ENCODE data around the gene IQCH.

The IQCH gene

GRCh38 chr15:67508407-67508806, 253.8 kb downstream of the IQCH start:
- DNase-seq: no peak

DNA sequence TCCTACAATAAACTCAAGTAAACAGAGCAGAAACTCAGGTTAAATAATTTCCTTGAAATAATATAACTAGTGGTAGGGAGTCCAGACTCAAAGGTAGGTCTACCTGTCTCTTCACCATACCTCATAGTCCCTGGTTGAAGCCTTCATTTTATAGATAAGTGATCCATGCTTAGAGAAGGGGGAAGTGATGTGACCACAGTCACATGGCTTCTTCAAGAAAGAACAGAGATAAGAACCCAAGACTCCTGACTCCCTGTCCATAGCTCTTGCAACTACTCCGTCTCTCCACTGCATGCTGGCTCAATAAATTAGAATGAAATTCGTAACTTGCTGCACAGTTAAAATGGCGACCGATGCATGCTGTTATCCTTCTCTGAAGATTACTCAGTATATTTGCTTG, 255.3 kb downstream of the IQCH start:
- no peak for DNase-seq

- no peak for DNase-seq
Measured at GRCh38 chr15:67510597-67511190, 256.1 kb downstream of the IQCH start.

DNA sequence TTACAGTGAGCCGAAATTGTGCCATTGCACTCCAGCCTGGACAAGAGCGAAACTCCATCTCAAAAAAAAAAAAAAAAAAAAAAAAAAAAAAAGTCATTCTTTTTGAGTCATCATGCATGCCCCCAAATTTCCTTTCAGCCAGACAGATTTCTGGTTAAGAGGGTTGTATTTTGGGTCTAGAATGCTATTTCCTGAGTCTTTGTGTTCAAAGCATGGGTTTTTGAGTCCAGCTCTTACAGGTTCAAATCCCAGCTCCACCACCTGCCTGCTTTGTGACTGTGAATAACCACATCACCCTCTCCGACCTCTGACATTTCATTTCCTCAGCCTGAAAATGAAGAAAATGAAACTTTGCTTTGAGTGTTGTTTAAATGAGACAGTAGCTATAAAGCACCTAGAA, 257.0 kb downstream of the IQCH start:
- DNase-seq: no peak

- DNase-seq: no peak
Measured at GRCh38 chr15:67512140-67512539, 257.6 kb downstream of the IQCH start.

DNA sequence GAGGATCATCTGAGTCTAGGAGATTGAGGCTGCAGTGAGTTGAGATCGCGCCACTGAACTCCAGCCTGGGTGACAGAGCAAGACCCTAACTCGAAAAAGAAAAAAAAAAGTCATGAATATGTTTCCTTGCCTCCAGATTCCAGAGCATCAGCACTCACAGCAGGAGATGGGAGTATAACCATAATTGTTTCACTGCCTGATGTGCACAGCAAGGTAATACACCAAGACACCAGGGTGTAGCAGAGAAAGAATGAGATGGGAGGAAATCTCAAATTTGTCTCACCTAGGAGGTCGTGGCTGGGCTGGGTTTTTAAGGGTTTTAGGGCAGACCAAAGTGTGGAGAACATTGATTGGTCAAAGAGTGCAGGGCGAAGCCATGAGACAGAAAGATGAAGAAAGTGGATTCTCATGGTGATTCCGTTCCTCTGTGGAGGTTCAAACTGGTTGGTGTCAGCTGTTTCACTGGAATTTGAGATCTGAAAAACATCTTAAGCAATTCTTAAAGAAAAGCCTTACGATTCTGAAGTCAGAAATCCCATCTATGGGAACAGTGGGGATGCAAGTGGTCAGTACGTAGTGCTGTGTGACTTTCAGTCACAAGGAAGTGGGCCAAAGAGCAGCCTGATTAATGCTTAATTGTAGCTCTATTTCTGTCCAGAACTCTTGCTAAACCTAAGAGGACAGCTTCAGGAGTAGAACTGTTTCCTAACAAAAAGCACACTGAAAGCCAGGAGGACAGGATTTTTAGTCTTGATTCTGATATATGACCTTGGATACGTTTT, 258.5 kb downstream of the IQCH start:
- DNase-seq: no peak

GRCh38 chr15:67515090-67515489, 260.5 kb downstream of the IQCH start:
- no peak for DNase-seq

- no peak for DNase-seq
Measured at GRCh38 chr15:67515557-67515956, 261.0 kb downstream of the IQCH start.

- no peak for DNase-seq
Measured at GRCh38 chr15:67520321-67521028, 265.9 kb downstream of the IQCH start.

GRCh38 chr15:67521029-67521782, 266.6 kb downstream of the IQCH start, which contains the start of gene C15orf61:
Gene C15orf61, plus strand, starts transcription at chr15:67521131. Its CDS starts 118 bp downstream, at chr15:67521249.
- DNase-seq: peak; percentile 88

DNA sequence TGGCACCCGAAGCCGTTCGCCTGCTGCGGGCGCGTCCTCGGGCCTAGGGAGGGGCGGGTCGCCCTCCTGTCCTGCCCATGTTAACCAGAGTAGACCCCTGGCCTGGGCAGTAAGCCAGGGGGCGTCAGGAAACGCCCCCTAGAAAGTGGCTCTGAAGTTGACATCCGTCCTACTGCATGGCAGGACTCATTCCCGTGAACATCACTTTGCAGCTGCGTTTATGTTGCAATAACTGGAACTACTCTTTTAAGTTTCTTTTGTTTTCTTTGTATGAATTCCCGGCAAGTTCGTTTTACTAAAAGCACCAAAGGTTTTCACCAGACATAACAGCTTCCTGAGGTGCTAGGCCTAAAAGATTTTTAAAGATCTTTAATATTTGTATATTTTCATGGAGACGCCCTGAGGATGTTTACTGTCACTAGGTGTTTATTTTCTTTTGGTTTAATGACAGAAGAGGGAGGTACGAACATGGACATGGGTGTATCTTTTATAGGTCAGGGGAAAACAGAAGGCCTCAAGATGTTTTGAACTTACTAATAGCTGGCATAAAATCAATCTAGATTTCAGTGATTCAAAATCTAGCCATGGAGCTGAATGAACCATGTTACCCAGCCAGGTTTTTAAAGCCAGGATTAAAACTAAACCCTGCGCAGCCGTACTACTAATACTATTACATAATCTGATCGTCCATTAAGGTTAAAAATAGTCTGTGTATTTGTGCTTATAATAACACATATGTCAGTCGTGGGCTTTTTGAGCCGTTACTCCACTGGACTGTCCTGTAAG, 267.4 kb downstream of the IQCH start:
- DNase-seq: no peak

- no peak for DNase-seq
Measured at GRCh38 chr15:67523330-67523729, 268.7 kb downstream of the IQCH start.

DNA sequence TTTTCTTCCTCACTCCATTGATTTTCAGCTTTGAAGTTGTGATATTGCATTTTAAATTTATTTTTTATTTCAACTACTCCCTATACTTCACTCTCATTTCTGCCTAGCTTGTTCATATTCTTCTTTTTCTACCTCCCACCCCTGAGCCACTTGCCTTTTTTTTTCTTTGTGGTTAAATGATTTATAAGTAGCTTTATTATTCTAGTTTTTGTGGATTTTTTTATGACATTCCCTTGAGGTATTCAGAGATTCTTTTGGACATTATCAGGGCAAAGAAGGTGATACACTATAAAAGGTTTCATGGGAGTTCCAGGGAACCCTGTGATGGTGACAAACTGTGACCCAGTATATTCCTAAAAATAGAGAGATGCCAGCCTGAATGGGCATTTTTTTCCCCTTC, 269.6 kb downstream of the IQCH start:
- DNase-seq: no peak

DNA sequence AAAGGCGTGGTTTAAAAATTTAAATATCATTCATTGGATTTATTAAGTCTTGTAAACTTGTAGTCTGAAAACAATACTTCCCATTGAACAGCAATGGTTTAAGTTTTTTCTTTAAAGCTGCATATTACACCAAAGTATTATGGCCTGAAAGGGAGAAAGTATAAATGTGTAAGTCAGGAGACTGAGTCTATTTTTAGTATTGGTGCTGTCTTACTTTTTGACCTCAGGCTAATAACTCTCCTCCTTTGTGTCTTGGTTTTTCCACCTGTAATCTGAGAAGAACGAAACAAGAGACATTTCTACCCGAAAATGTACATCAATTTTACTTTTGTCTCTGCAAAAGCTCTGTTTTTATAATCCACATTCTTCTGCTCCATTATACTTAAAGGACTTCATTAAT, 273.9 kb downstream of the IQCH start:
- DNase-seq: no peak

DNA sequence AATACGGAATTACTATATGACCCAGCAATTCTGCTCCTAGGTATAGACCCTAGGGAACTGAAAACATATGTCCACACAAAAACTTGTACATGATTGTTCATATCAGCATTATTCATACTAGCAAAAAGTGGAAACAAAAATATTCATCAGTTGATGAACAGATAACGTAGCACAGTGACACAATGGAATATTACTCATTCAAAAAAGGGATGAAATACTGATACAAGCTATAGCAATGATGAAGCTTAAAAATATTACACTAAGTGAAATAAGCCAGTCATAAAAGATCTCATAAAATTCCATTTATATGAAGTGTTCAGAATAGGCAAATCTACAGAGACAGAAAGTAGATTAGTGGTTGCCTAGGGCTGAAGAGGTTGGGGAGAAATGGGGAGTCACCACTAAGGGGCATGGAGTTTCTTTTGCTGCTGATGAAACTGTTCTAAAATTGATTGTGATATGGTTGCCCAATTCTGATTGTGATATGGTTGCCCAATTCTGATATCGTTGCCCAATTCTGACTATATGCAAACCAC, 276.9 kb downstream of the IQCH start:
- DNase-seq: no peak

DNA sequence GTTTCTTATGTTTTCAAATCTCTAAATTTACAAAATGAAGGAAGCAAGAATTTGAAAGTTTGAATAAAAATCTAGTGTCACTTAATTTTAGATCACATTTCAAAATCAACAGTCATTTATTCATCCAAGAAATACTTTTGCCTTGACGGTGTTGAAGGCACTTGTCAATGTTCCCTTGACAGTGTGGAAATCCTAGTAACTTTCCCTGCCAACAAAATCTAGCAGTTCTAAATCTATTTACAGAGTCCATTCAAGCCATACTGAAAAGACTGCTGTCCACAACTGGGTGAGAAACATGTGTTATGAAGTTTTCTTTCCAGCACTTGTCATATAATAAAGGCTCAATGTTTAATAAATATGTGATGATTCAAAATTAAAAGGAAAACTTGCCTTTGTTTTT, 279.3 kb downstream of the IQCH start:
- DNase-seq: no peak

- no peak for DNase-seq
Measured at GRCh38 chr15:67534360-67534759, 279.8 kb downstream of the IQCH start.

DNA sequence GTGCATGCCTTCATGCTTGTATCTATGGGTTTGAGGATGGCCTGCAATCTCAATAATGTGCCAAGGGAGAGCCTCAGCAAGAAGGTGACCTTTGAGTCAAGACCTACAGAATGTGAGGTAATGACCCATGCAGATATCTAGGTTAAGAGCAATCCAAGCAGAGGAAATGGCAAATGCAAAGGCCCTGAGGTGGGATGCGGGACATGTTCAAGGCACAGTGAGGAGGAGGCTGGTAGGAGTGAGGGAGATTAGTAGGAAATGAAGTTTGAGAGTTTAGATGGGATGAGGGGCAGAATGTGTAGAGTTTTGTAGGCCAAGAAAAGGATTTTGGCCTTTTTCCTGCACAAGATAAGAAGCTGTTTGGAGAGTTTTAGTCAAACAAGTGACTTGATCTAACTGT, 283.2 kb downstream of the IQCH start:
- DNase-seq: no peak

DNA sequence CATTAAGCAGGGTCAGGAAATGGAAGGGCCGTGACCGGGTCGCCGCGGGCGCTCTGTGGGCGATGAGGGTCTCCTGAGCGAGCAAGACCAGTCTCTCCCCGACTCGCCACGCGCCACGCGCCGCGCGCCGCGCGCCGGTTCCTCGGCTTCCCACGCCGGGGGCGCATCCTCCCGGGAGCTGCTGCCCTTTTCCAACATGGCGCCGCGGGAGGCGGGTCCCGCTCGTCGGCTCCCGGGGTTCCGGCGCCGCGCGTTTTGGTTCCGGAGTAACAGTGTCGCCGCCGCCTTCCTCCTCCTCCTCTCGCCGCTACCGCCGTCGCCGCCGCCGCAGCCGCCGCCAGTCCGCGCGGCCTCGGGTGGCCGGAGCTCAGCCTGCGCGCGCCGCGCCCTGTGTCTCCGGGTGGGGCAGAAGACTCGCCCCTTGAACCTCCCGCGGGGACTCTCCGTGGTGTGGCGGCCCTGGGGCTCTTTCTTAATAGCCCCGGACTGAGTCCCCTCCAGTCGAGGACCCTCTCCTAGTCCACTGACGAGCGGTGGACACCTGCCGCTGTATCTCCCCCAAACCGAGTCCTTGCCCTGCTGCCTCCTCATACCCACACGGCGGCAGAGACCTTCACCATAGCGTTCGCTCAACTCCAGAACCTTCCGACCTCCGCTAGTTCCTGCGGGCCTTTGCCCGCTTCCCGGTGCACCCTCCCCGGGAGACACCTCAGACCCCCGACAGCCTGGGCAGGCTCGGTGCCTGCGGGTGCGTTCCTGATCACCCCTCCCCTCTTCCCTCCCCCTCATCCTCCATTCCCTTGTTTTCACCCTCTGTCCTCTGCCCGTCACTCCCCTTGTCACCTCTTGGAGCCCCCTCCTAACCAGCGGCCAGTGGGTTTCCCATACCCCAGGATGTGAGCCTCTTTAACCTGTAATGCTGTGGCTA, 288.1 kb downstream of the IQCH start, which contains the start of gene MAP2K5:
Gene MAP2K5, plus strand, starts transcription at position 284 of the 928 bp plus-strand sequence. Its CDS starts 633 bp downstream, at position 917.
- DNase-seq: peak; percentile 90

- no peak for DNase-seq
Measured at GRCh38 chr15:67543348-67543718, 288.7 kb downstream of the IQCH start.

GRCh38 chr15:67544475-67544874, 289.9 kb downstream of the IQCH start:
- DNase-seq: no peak

Measured in right forelimb (tissue), 1 donor.